Nephron (organoid): Measurements from ENCODE around the gene NCK2.
A peak's percentile ranks its signal among the peaks of the same experiment; 100 is the strongest.

ENCODE experiments used
- H3K27ac Mint-ChIP-seq, 3 experiments: 2 replicates each; pipeline ENCODE4 v1.8.0; 2020; ENCODE audit warnings: mixed read lengths in 3 of 3, mild to moderate bottlenecking in 2 of 3, moderate library complexity in 1 of 3
- H3K27me3 Mint-ChIP-seq: 2 replicates; pipeline ENCODE4 v1.8.0; 2021; ENCODE audit warnings: low read depth, mild to moderate bottlenecking, moderate library complexity, mixed read lengths
- H3K36me3 Mint-ChIP-seq: 2 replicates; pipeline ENCODE4 v1.8.0; 2020; ENCODE audit warnings: low read depth, mixed read lengths
- H3K4me1 Mint-ChIP-seq: 2 replicates; pipeline ENCODE4 v1.8.0; 2020; ENCODE audit warnings: mixed read lengths
- H3K4me3 Mint-ChIP-seq, 3 experiments: 2 replicates each; pipeline ENCODE4 v1.8.0; 2020; ENCODE audit warnings: mild to moderate bottlenecking in 3 of 3, mixed read lengths in 3 of 3, moderate library complexity in 2 of 3
- H3K9me3 Mint-ChIP-seq: 2 replicates; pipeline ENCODE4 v1.8.0; 2020; ENCODE audit warnings: mixed read lengths
- CTCF ChIP-seq, 3 experiments: fragments of 200-600 bp; sonication (generic); IDR thresholded peaks; one replicate each; pipeline ENCODE4 v1.5.0; 2021; ENCODE audit warnings: antibody characterized with exemption in 3 of 3; ENCODE audit not compliant: unreplicated experiment in 3 of 3

NCK2 gene

GRCh38 chr2:105883911-105884694 lies 139.4 kb downstream of the NCK2 start:
- H3K27ac Mint-ChIP-seq = peak overlapping the region in 1 of 3 experiments; percentile 3

GRCh38 chr2:105885456-105885855 lies 140.7 kb downstream of the NCK2 start:
- Mint-ChIP-seq H3K36me3 (peaks cover 77% of the 10 kb centered on the region), H3K4me1 (peaks cover 57% of the 10 kb centered on the region), H3K4me3 (no peak overlapping the region), H3K27ac (peak overlapping the region in 1 of 3 experiments; percentile 60), H3K27me3 (no peaks in the 10 kb centered on the region), H3K9me3 (peaks cover 10% of the 10 kb centered on the region)
- TF ChIP-seq CTCF (IDR thresholded peaks at IDR 0.05; ENCODE audit: unreplicated experiment in 3 of 3) = no peak

More at GRCh38 chr2:105883911-105884694, 139.4 kb downstream of the NCK2 start:
- Mint-ChIP-seq H3K27me3 (no peaks in the 10 kb centered on the region), H3K9me3 (peaks cover 5% of the 10 kb centered on the region), H3K4me3 (no peak overlapping the region), H3K4me1 (peaks cover 57% of the 10 kb centered on the region), H3K36me3 (peaks cover 78% of the 10 kb centered on the region)
- TF ChIP-seq CTCF (IDR thresholded peaks at IDR 0.05; ENCODE audit: unreplicated experiment in 3 of 3) = no peak

GRCh38 chr2:105886029-105886454 lies 141.3 kb downstream of the NCK2 start:
- no peaks in the 10 kb centered on the region for H3K27me3 Mint-ChIP-seq
- peaks cover 10% of the 10 kb centered on the region for H3K9me3 Mint-ChIP-seq
- H3K4me3 Mint-ChIP-seq = no peak overlapping the region
- H3K27ac Mint-ChIP-seq = peak overlapping the region in 1 of 3 experiments; percentile 60
- peaks cover 61% of the 10 kb centered on the region for H3K4me1 Mint-ChIP-seq
- no peak for TF ChIP-seq CTCF (IDR thresholded peaks at IDR 0.05; ENCODE audit: unreplicated experiment in 3 of 3)
- H3K36me3 Mint-ChIP-seq = peaks cover 80% of the 10 kb centered on the region

GRCh38 chr2:105886687-105887086 lies 142.0 kb downstream of the NCK2 start:
- Mint-ChIP-seq H3K36me3 (peaks cover 76% of the 10 kb centered on the region), H3K4me3 (no peak overlapping the region), H3K27me3 (no peaks in the 10 kb centered on the region), H3K27ac (peak overlapping the region; percentile 33 to 66 (median 46)), H3K9me3 (peaks cover 10% of the 10 kb centered on the region), H3K4me1 (peaks cover 63% of the 10 kb centered on the region)
- no peak for TF ChIP-seq CTCF (IDR thresholded peaks at IDR 0.05; ENCODE audit: unreplicated experiment in 3 of 3)

- Mint-ChIP-seq H3K4me3 (no peak overlapping the region), H3K36me3 (peaks cover 70% of the 10 kb centered on the region), H3K27ac (peak overlapping the region in 1 of 3 experiments; percentile 46), H3K4me1 (peaks cover 60% of the 10 kb centered on the region), H3K9me3 (peaks cover 10% of the 10 kb centered on the region), H3K27me3 (no peaks in the 10 kb centered on the region)
- TF ChIP-seq CTCF (IDR thresholded peaks at IDR 0.05; ENCODE audit: unreplicated experiment in 3 of 3) = no peak
These were observed 142.5 kb downstream of the NCK2 start for GRCh38 chr2:105887256-105887655.

- H3K36me3 Mint-ChIP-seq = peaks cover 62% of the 10 kb centered on the region
- H3K4me3 Mint-ChIP-seq = no peak overlapping the region
- TF ChIP-seq CTCF (IDR thresholded peaks at IDR 0.05; ENCODE audit: unreplicated experiment in 3 of 3) = no peak
- H3K9me3 Mint-ChIP-seq = peaks cover 10% of the 10 kb centered on the region
- H3K27me3 Mint-ChIP-seq = no peaks in the 10 kb centered on the region
- H3K27ac Mint-ChIP-seq = no peak overlapping the region
- peaks cover 47% of the 10 kb centered on the region for H3K4me1 Mint-ChIP-seq
These were observed 143.9 kb downstream of the NCK2 start for GRCh38 chr2:105888625-105889024.
